K562 (cell line): ENCODE results near the gene RAB5B. TPM values are rescaled to one million over a fixed set of nuclear protein-coding genes. Genes with fewer than 3 reads are reported as not detected.
A peak's percentile ranks its signal among the peaks of the same experiment; 100 is the strongest.

Source experiments
- ATAC-seq: fragments of 200-7000 bp; cut with Tn5 transposase; 3 replicates; pipeline ENCODE4 v1.9.1; 2020; ENCODE audit warnings: moderate library complexity
- BruUV-seq: library from RNA; stranded (reverse); fragments of 400-500 nt; replicated peaks from 2 replicates; lab custom pipeline; 2021; lab: Mats Ljungman, UMichigan
- CTCF ChIA-PET: fragments of 300-600 bp; formaldehyde crosslinking; extraction: SDS; loops from one replicate; lab custom pipeline; 2021; ENCODE audit warnings: low intra/inter-chr PET ratio; lab: Yijun Ruan, JAX
- POLR2A ChIA-PET: fragments of 300-600, 350-650 bp; sonication (Branson Sonifier 250); formaldehyde crosslinking; extraction: SDS; loops from one replicate; lab custom pipeline; 2021; ENCODE audit warnings: antibody characterized with exemption, inconsistent platforms; lab: Yijun Ruan, JAX
- DNase-seq, 4 experiments: peaks; one replicate each; pipeline versions ENCODE4 v3.0.0 to v3.0.0-alpha.2; 2011 to 2018; ENCODE audit warnings: low spot score in 3 of 4, mixed read lengths in 3 of 4; ENCODE audit errors: extremely low read depth in 1 of 4
- FAIRE-seq: peaks from 2 replicates; lab custom pipeline; 2011; peaks lifted over from hg19 to GRCh38; lab: Jason Lieb, UNC
- H2AFZ ChIP-seq: 2 replicates; pipeline ENCODE4 v1.6.0; 2011; ENCODE audit warnings: low read depth, low read length, control low read depth, inconsistent platforms
- H3K27ac ChIP-seq: fragments of 200-600 bp; 3 replicates; pipeline ENCODE4 v1.8.0; 2011; ENCODE audit warnings: low read depth, mild to moderate bottlenecking, control low read depth, inconsistent platforms, low read length, moderate library complexity, mixed read lengths; ENCODE audit errors: extremely low read depth
- H3K27me3 ChIP-seq, 2 experiments: fragments of 300-600 bp in 1 of 2; 2 replicates in 1 of 2; 3 replicates in 1 of 2; pipeline versions ENCODE4 v1.6.0 to v1.8.0; 2011; ENCODE audit warnings: inconsistent platforms in 2 of 2, low read length in 2 of 2, mild to moderate bottlenecking in 1 of 2, mixed read lengths in 1 of 2, moderate library complexity in 1 of 2; ENCODE audit not compliant: control insufficient read depth in 2 of 2, insufficient read depth in 2 of 2
- H3K36me3 ChIP-seq: fragments of 300-600 bp; 3 replicates; pipeline ENCODE4 v1.8.0; 2011; ENCODE audit warnings: mild to moderate bottlenecking, low read length, inconsistent platforms; ENCODE audit not compliant: control insufficient read depth, insufficient read depth
- H3K4me1 ChIP-seq, 2 experiments: fragments of 200-600 bp in 1 of 2; replicated peaks in 1 of 2; 2 replicates in 1 of 2; 3 replicates in 1 of 2; pipeline versions ENCODE4 v1.5.1 to v1.8.0; 2011; ENCODE audit warnings: inconsistent platforms in 2 of 2, low read length in 2 of 2, mild to moderate bottlenecking in 1 of 2, mixed read lengths in 1 of 2, moderate library complexity in 1 of 2; ENCODE audit not compliant: control insufficient read depth in 2 of 2, insufficient read depth in 2 of 2
- H3K4me2 ChIP-seq: 2 replicates; pipeline ENCODE4 v1.6.1; 2011; ENCODE audit warnings: low read length, control low read depth, inconsistent platforms, mixed read lengths; ENCODE audit not compliant: insufficient read depth
- H3K4me3 ChIP-seq: fragments of 200-600 bp; sonication (generic), shearing (Covaris generic); 2 replicates; pipeline ENCODE4 v1.5.1; 2016; ENCODE audit warnings: control low read depth, inconsistent platforms
- H3K79me2 ChIP-seq: fragments of 200-600 bp; 3 replicates; pipeline ENCODE4 v1.8.0; 2011; ENCODE audit warnings: low read length, inconsistent platforms; ENCODE audit not compliant: control insufficient read depth, insufficient read depth
- H3K9ac ChIP-seq, 2 experiments: 2 replicates each; pipeline versions ENCODE4 v1.6.0 to v1.6.1; 2011; ENCODE audit warnings: low read depth in 2 of 2, low read length in 2 of 2, control low read depth in 1 of 2, inconsistent platforms in 1 of 2, mild to moderate bottlenecking in 1 of 2, mixed read lengths in 1 of 2; ENCODE audit not compliant: insufficient read depth in 1 of 2
- H3K9me1 ChIP-seq: one replicate; pipeline ENCODE4 v1.6.0; 2011; ENCODE audit warnings: inconsistent platforms, mild to moderate bottlenecking, low read length, moderate library complexity; ENCODE audit not compliant: control insufficient read depth, insufficient read depth
- H3K9me3 ChIP-seq: replicated peaks from 2 replicates; pipeline ENCODE4 v1.5.1; 2011; ENCODE audit warnings: low read depth, low read length, inconsistent platforms; ENCODE audit not compliant: control insufficient read depth, insufficient read depth
- H4K20me1 ChIP-seq: replicated peaks from 2 replicates; pipeline ENCODE4 v1.6.1; 2011; ENCODE audit warnings: low read length, inconsistent platforms, mixed read lengths; ENCODE audit not compliant: control insufficient read depth, insufficient read depth
- BCOR ChIP-seq: fragments of 450-650 bp; IDR thresholded peaks from 2 replicates; pipeline ENCODE4 v1.6.1; 2016
- CC2D1A ChIP-seq: fragments of 450-650 bp; IDR thresholded peaks from 2 replicates; pipeline ENCODE4 v1.6.1; 2017; ENCODE audit warnings: mild to moderate bottlenecking
- FOXA3 ChIP-seq, 2 experiments: fragments of 450-650 bp in 1 of 2; sonication (generic) in 1 of 2; formaldehyde crosslinking; IDR thresholded peaks in 1 of 2; conservative IDR thresholded peaks in 1 of 2; 2 replicates each; pipeline versions ENCODE4 v1.4.0 to v1.8.0; 2020 to 2022; ENCODE audit warnings: mild to moderate bottlenecking in 2 of 2, missing genetic modification reagents in 1 of 2
- FOXM1 ChIP-seq, 2 experiments: fragments of 450-650 bp in 1 of 2; sonication (generic) in 1 of 2; formaldehyde crosslinking in 1 of 2; IDR thresholded peaks; 2 replicates each; pipeline versions ENCODE4 v1.6.1 to v1.9.0; 2017 to 2022; ENCODE audit warnings: low read depth in 2 of 2, mild to moderate bottlenecking in 2 of 2, missing genetic modification reagents in 1 of 2, moderate library complexity in 1 of 2
- HNRNPH1 ChIP-seq: fragments of 200-400 bp; formaldehyde crosslinking; optimal IDR thresholded peaks from 2 replicates; pipeline ENCODE3; 2017; ENCODE audit warnings: low read depth, mild to moderate bottlenecking, low read length, moderate library complexity
- HNRNPUL1 ChIP-seq: fragments of 200-400 bp; formaldehyde crosslinking; IDR thresholded peaks from 2 replicates; pipeline ENCODE4 v1.6.1; 2017; ENCODE audit warnings: low read length
- MXI1 ChIP-seq: IDR thresholded peaks from 2 replicates; pipeline ENCODE4 v1.6.1; 2011; ENCODE audit warnings: low read depth, mild to moderate bottlenecking, improper control_type of control experiment, low read length
- NFIC ChIP-seq: fragments of 450-650 bp; IDR thresholded peaks from 2 replicates; pipeline ENCODE4 v1.6.1; 2017; ENCODE audit warnings: mild to moderate bottlenecking, inconsistent platforms
- RNF219 ChIP-seq: fragments of 250-450 bp; sonication (Bioruptor Pico); IDR thresholded peaks from 2 replicates; pipeline ENCODE4 v1.5.0; 2022; ENCODE audit warnings: mild to moderate bottlenecking
- SLC30A9 ChIP-seq: fragments of 250-450 bp; sonication (Bioruptor Pico); IDR thresholded peaks from 2 replicates; pipeline ENCODE4 v1.8.0; 2022; ENCODE audit warnings: mild to moderate bottlenecking, moderate library complexity
- SMAD2 ChIP-seq: fragments of 150-350 bp; IDR thresholded peaks from 2 replicates; pipeline ENCODE4 v1.6.1; 2014; ENCODE audit warnings: low read depth, mild to moderate bottlenecking, low read length
- TAF15 ChIP-seq: fragments of 200-400 bp; formaldehyde crosslinking; IDR thresholded peaks from 2 replicates; pipeline ENCODE4 v1.6.1; 2017; ENCODE audit warnings: mild to moderate bottlenecking, low read depth, low read length, moderate library complexity
- TGIF2 ChIP-seq: sonication (generic); formaldehyde crosslinking; IDR thresholded peaks from 2 replicates; pipeline ENCODE4 v1.8.1; 2022; ENCODE audit warnings: mild to moderate bottlenecking, missing genetic modification reagents, moderate library complexity
- ZNF311 ChIP-seq: fragments of 250-450 bp; sonication (Bioruptor Pico); IDR thresholded peaks from 2 replicates; pipeline ENCODE4 v1.4.0; 2020; ENCODE audit warnings: mild to moderate bottlenecking, moderate library complexity
- ZSCAN32 ChIP-seq: fragments of 450-650 bp; formaldehyde crosslinking; IDR thresholded peaks from 2 replicates; pipeline ENCODE4 v1.4.0; 2020; ENCODE audit warnings: mild to moderate bottlenecking, moderate library complexity
- WGBS: fragments of 100-300 bp; shearing (Covaris generic); methylation state at CpG from one replicate; pipeline ENCODE4 v1.1.6; 2016; ENCODE audit warnings: low coverage, mixed read lengths; ENCODE audit not compliant: insufficient coverage; ENCODE audit errors: missing lambda C conversion rate; 5-methylcytosine and 5-hydroxymethylcytosine counted together
- in situ Hi-C: fragments of 300-500 bp; cut with MboI; formaldehyde crosslinking; loops from 4 replicates; pipeline ENCODE4 v1.15.0; 2018; ENCODE audit warnings: inconsistent platforms, mixed read lengths
- intact Hi-C: fragments of 100-400 bp; cut with micrococcal nuclease; formaldehyde crosslinking; loops from 2 replicates; pipeline ENCODE4 v1.14.2; 2022
- polyA plus RNA-seq, 8 experiments: library from polyadenylated mRNA; depleted of rRNA in 4 of 8; stranded (reverse) in 5 of 8; unstranded in 3 of 8; fragments of >200 nt; fragmentation: Nextera tagmentation in 2 of 8; fragmentation: Illumina TruSeq in 1 of 8; extraction: Ambion mirVana in 2 of 8; extraction: Trizol in 1 of 8; gene quantifications; 2 replicates each; pipeline versions ENCODE4 v1.2.1 to v1.2.3, GENCODE V29; 2011 to 2014; ENCODE audit warnings: inconsistent platforms in 1 of 8, missing spikeins in 1 of 8
- total RNA-seq, 7 experiments: library from RNA; depleted of rRNA in 6 of 7; stranded (reverse); fragments of >200 nt in 6 of 7; fragmentation: Illumina TruSeq in 2 of 7; extraction: Trizol in 2 of 7; gene quantifications; 2 replicates each; pipeline versions ENCODE4 v1.2.1 to v1.2.3, GENCODE V29; 2011 to 2021; ENCODE audit warnings: low replicate concordance in 1 of 7
- TF ChIP-seq, protein P1 (sequence below): sonication (generic); formaldehyde crosslinking; IDR thresholded peaks from 2 replicates; pipeline ENCODE4 v1.8.0; 2022; ENCODE audit warnings: missing genetic modification reagents, mild to moderate bottlenecking, moderate library complexity, borderline replicate concordance

RAB5B gene
- total and polyA plus RNA-seq, 9 of the 15 experiments (the other 6 are each of a cell fraction or from before 2014, with no cell fraction given) = 6.8 to 73.8 (median 25.2) TPM

DNA sequence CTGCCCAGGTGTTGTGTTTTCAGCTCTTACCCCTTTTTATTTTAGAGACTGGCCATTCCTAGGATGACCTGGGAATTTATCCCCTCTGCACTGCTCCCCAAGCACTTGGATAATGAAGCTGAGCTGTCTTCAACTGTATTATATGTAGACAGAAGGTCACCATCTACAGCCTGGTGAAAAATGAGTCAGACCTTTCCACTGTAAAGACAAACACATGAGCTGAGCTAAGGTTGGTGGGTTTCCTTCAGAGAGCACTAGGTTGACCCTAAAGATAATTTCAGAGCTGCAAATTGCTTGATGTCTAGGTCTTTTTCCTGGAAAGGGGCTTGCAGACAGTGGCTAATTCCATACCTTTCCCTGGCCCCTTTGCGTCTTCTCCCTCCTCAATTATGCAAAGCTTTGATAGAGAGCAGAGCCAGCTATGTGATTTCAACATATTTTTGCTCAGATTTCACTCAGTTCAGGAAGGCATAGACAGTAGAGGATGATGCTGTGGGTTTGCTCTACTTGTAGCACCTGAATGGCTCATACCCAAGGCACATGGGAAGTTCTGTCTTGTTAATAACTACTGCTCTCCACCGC lies 37.7 kb downstream of the RAB5B start (continued):
- TF ChIP-seq, protein P1, sequence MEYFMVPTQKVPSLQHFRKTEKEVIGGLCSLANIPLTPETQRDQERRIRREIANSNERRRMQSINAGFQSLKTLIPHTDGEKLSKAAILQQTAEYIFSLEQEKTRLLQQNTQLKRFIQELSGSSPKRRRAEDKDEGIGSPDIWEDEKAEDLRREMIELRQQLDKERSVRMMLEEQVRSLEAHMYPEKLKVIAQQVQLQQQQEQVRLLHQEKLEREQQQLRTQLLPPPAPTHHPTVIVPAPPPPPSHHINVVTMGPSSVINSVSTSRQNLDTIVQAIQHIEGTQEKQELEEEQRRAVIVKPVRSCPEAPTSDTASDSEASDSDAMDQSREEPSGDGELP (CRISPR knock-in tag) = no peak
- TF ChIP-seq TAF15 = no peak

- intact Hi-C loops = no loop called here
- no peak for ATAC-seq
- no peak for TF ChIP-seq SLC30A9 (CRISPR knock-in tag)
- TF ChIP-seq CC2D1A = no peak
- no peak for TF ChIP-seq HNRNPH1
- TF ChIP-seq NFIC = no peak
- TF ChIP-seq TGIF2 = no peak
- no peak for TF ChIP-seq SMAD2
- no peak for TF ChIP-seq MXI1
- no peak for TF ChIP-seq RNF219 (CRISPR knock-in tag)
- TF ChIP-seq ZSCAN32 (CRISPR knock-in tag) = no peak
- no peak for TF ChIP-seq BCOR
- TF ChIP-seq FOXM1 (IDR thresholded peaks at IDR 0.05; ENCODE audit: low read depth) = no peak
- TF ChIP-seq FOXM1 (CRISPR knock-in tag; IDR thresholded peaks at IDR 0.05; ENCODE audit: low read depth) = no peak
- TF ChIP-seq ZNF311 (CRISPR knock-in tag) = no peak
- TF ChIP-seq FOXA3 (CRISPR knock-in tag; conservative IDR thresholded peaks at IDR 0.05 in 1 of 2, IDR thresholded peaks at IDR 0.05 in 1 of 2) = no peak
- no peak for TF ChIP-seq HNRNPUL1
Observed at GRCh38 chr12:56013482-56013881, 39.6 kb downstream of the RAB5B start.

More at GRCh38 chr12:56013482-56013881, 39.6 kb downstream of the RAB5B start:
- Histone ChIP-seq H3K9me1 (no peaks in the 10 kb centered on the region), H3K36me3 (no peaks in the 10 kb centered on the region), H3K4me1 (peaks cover 0 to 36% of the 10 kb centered on the region in 2 experiments; a peak in 3 of 5 replicates), H3K4me2 (no peak overlapping the region), H4K20me1 (no peaks in the 10 kb centered on the region), H3K9ac (peak overlapping the region in 1 of 2 experiments; percentile 28; a peak in 1 of 4 replicates), H2AFZ (no peak overlapping the region), H3K27me3 (no peaks in the 10 kb centered on the region), H3K79me2 (no peaks in the 10 kb centered on the region), H3K9me3 (no peaks in the 10 kb centered on the region), H3K4me3 (no peak overlapping the region), H3K27ac (no peak overlapping the region)
- DNase-seq = no peak
- 59% methylated on average over 5 of the region's 5 CpGs for WGBS
- POLR2A ChIA-PET = interaction anchor here (1.0 to 1.5 kb wide), 3 partner anchors 14 to 18 kb away, joined by 3 to 5 read pairs (median 4); partner anchors contain the start of gene SUOX
- FAIRE-seq = no peak
- CTCF ChIA-PET = no interaction called here
- in situ Hi-C loops = no loop called here
- no TSS peak for BruUV-seq
